GM23338 (cell line): Measurements from ENCODE around the gene PAQR4. TPM values are rescaled to one million over a fixed set of nuclear protein-coding genes. Genes with fewer than 3 reads are reported as not detected.
A peak's percentile ranks its signal among the peaks of the same experiment; 100 is the strongest.

Source experiments
- ATAC-seq: fragments of 200-7000 bp; cut with Tn5 transposase; 3 replicates; pipeline ENCODE4 v1.9.1; 2020
- DNase-seq: peaks from one replicate; pipeline ENCODE4 v3.0.0-alpha.2; 2015; ENCODE audit warnings: low spot score
- H2AFZ ChIP-seq: fragments of 200-600 bp; sonication (generic); 2 replicates; pipeline ENCODE4 v1.8.0; 2016; ENCODE audit warnings: antibody characterized with exemption, mild to moderate bottlenecking, moderate library complexity
- H3F3A ChIP-seq: fragments of 200-600 bp; sonication (generic); replicated peaks from 2 replicates; pipeline ENCODE4 v1.8.0; 2017; ENCODE audit warnings: antibody characterized with exemption, mixed run types, low read depth
- H3K27ac ChIP-seq: fragments of 200-600 bp; sonication (generic); 2 replicates; pipeline ENCODE4 v1.6.1; 2016; ENCODE audit warnings: low read depth
- H3K27me3 ChIP-seq: fragments of 200-600 bp; sonication (generic); 2 replicates; pipeline ENCODE4 v1.8.0; 2016; ENCODE audit warnings: mild to moderate bottlenecking, mixed run types, moderate library complexity; ENCODE audit not compliant: insufficient read depth
- H3K36me3 ChIP-seq: fragments of 200-600 bp; sonication (generic); 2 replicates; pipeline ENCODE4 v1.8.0; 2016; ENCODE audit warnings: mild to moderate bottlenecking; ENCODE audit not compliant: insufficient read depth
- H3K4me1 ChIP-seq: fragments of 200-600 bp; sonication (generic); 2 replicates; pipeline ENCODE4 v1.8.0; 2016; ENCODE audit warnings: mild to moderate bottlenecking, moderate library complexity; ENCODE audit not compliant: insufficient read depth
- H3K4me2 ChIP-seq: fragments of 200-600 bp; sonication (generic); 2 replicates; pipeline ENCODE4 v1.7.1; 2017; ENCODE audit warnings: mixed run types
- H3K4me3 ChIP-seq: fragments of 200-600 bp; sonication (generic); 2 replicates; pipeline ENCODE4 v1.6.1; 2016; ENCODE audit warnings: mixed run types
- H3K79me2 ChIP-seq: fragments of 200-600 bp; sonication (generic); replicated peaks from 2 replicates; pipeline ENCODE4 v1.8.0; 2017; ENCODE audit warnings: mild to moderate bottlenecking; ENCODE audit not compliant: insufficient read depth
- H3K9me2 ChIP-seq: fragments of 200-600 bp; sonication (generic); 2 replicates; pipeline ENCODE4 v1.8.0; 2017; ENCODE audit not compliant: insufficient read depth
- H4K20me1 ChIP-seq: fragments of 200-600 bp; sonication (generic); replicated peaks from 2 replicates; pipeline ENCODE4 v1.8.0; 2017; ENCODE audit warnings: mild to moderate bottlenecking; ENCODE audit not compliant: insufficient read depth
- H3K27ac Mint-ChIP-seq: 2 replicates; pipeline ENCODE4 v1.8.0; 2020; ENCODE audit warnings: inconsistent platforms, mild to moderate bottlenecking, moderate library complexity, mixed read lengths
- H3K27me3 Mint-ChIP-seq: 3 replicates; pipeline ENCODE4 v1.8.0; 2022; ENCODE audit warnings: low read depth, mild to moderate bottlenecking, moderate library complexity, mixed read lengths, inconsistent platforms; ENCODE audit not compliant: insufficient read depth, poor library complexity
- H3K36me3 Mint-ChIP-seq: 3 replicates; pipeline ENCODE4 v1.8.0; 2021; ENCODE audit warnings: low read depth, mild to moderate bottlenecking, inconsistent platforms, moderate library complexity, mixed read lengths
- H3K4me1 Mint-ChIP-seq: 3 replicates; pipeline ENCODE4 v1.8.0; 2020; ENCODE audit warnings: mild to moderate bottlenecking, inconsistent platforms, mixed read lengths
- H3K4me3 Mint-ChIP-seq: 3 replicates; pipeline ENCODE4 v1.8.0; 2021; ENCODE audit warnings: moderate library complexity, mild to moderate bottlenecking, inconsistent platforms, mixed read lengths
- H3K9me3 Mint-ChIP-seq: 3 replicates; pipeline ENCODE4 v1.8.0; 2020; ENCODE audit warnings: moderate library complexity, mild to moderate bottlenecking, inconsistent platforms, mixed read lengths
- CTCF ChIP-seq, 2 experiments: fragments of 200-600 bp in 1 of 2; sonication (generic) in 1 of 2; conservative IDR thresholded peaks; 2 replicates each; pipeline versions ENCODE4 v1.5.1 to v1.6.1; 2016 to 2017; ENCODE audit warnings: antibody characterized with exemption in 2 of 2, low read depth in 2 of 2, mild to moderate bottlenecking in 2 of 2, moderate library complexity in 1 of 2
- ETS1 ChIP-seq: IDR thresholded peaks from 2 replicates; pipeline ENCODE4 v1.6.1; 2016; ENCODE audit warnings: antibody characterized with exemption
- EZH2phosphoT487 ChIP-seq: fragments of 200-600 bp; sonication (generic); IDR thresholded peaks from one replicate; pipeline ENCODE4 v1.8.1; 2018; ENCODE audit warnings: antibody characterized with exemption; ENCODE audit not compliant: unreplicated experiment
- JUNB ChIP-seq: IDR thresholded peaks from one replicate; pipeline ENCODE4 v1.6.1; 2016; ENCODE audit warnings: antibody characterized with exemption; ENCODE audit not compliant: unreplicated experiment
- NANOG ChIP-seq: IDR thresholded peaks from 2 replicates; pipeline ENCODE4 v1.6.1; 2016; ENCODE audit warnings: antibody characterized with exemption, borderline replicate concordance
- POLR2AphosphoS5 ChIP-seq: IDR thresholded peaks from 2 replicates; pipeline ENCODE4 v1.6.1; 2016; ENCODE audit warnings: antibody characterized with exemption, low read depth
- STAT1 ChIP-seq: IDR thresholded peaks from one replicate; pipeline ENCODE4 v1.6.1; 2016; ENCODE audit warnings: antibody characterized with exemption; ENCODE audit not compliant: unreplicated experiment
- ZNF114 ChIP-seq: fragments of 250-450 bp; sonication (Bioruptor Pico); IDR thresholded peaks from 2 replicates; pipeline ENCODE4 v1.5.0; 2020; ENCODE audit warnings: mild to moderate bottlenecking, moderate library complexity
- ZNF331 ChIP-seq: fragments of 250-450 bp; sonication (Bioruptor Pico); IDR thresholded peaks from 2 replicates; pipeline ENCODE4 v1.5.0; 2020; ENCODE audit warnings: low read depth, mild to moderate bottlenecking, moderate library complexity
- ZNF462 ChIP-seq: fragments of 250-450 bp; sonication (Bioruptor Pico); IDR thresholded peaks from 2 replicates; pipeline ENCODE4 v1.5.0; 2020; ENCODE audit warnings: mild to moderate bottlenecking, moderate library complexity
- polyA plus RNA-seq: library from polyadenylated mRNA; unstranded; fragments of >200 nt; fragmentation: Nextera tagmentation; extraction: Ambion mirVana; gene quantifications from 2 replicates; pipeline ENCODE4 v1.2.1, GENCODE V29; 2016
- total RNA-seq: library from RNA; depleted of rRNA; stranded (reverse); fragments of >200 nt; shearing (Covaris generic); gene quantifications from 2 replicates; pipeline ENCODE4 v1.2.3, GENCODE V29; 2014

The PAQR4 gene
- total and polyA plus RNA-seq, 2 experiments from 2014 or later = 7.0 to 29.3 TPM

GRCh38 chr16:2933701-2934100, 35.4 kb upstream of the PAQR4 start:
- H3K4me2 ChIP-seq = no peak overlapping the region
- no peaks in the 10 kb centered on the region for H3K79me2 ChIP-seq
- H3K27ac ChIP-seq = no peak overlapping the region
- no peaks in the 10 kb centered on the region for H3F3A ChIP-seq
- H2AFZ ChIP-seq = no peak overlapping the region
- H3K36me3 ChIP-seq = no peaks in the 10 kb centered on the region
- Mint-ChIP-seq H3K4me3 (no peak overlapping the region), H3K9me3 (no peaks in the 10 kb centered on the region), H3K27ac (no peak overlapping the region), H3K36me3 (peaks cover 13% of the 10 kb centered on the region; the same call in 2 of the 3 replicates), H3K4me1 (peaks cover 7% of the 10 kb centered on the region), H3K27me3 (peaks cover 6% of the 10 kb centered on the region)
- H3K4me1 ChIP-seq = no peaks in the 10 kb centered on the region
- DNase-seq = no peak
- no peaks in the 10 kb centered on the region for H3K27me3 ChIP-seq
- no peak for ATAC-seq
- no peaks in the 10 kb centered on the region for H3K9me2 ChIP-seq
- no peak overlapping the region for H3K4me3 ChIP-seq
- no peaks in the 10 kb centered on the region; the same call in 1 of the 2 replicates for H4K20me1 ChIP-seq
- no peak for TF ChIP-seq POLR2AphosphoS5
- TF ChIP-seq ZNF331 (CRISPR knock-in tag) = no peak
- no peak for TF ChIP-seq STAT1
- TF ChIP-seq ZNF462 (CRISPR knock-in tag) = no peak
- no peak for TF ChIP-seq NANOG

- no peaks in the 10 kb centered on the region for H3K79me2 ChIP-seq
- H3K27ac Mint-ChIP-seq = peak overlapping the region; percentile 14
- DNase-seq (no peak), ATAC-seq (no peak)
- H3K4me1 Mint-ChIP-seq = peaks cover 4% of the 10 kb centered on the region; the same call in 1 of the 3 replicates
- peaks cover 6% of the 10 kb centered on the region for H3K27me3 Mint-ChIP-seq
- H3K9me3 Mint-ChIP-seq = no peaks in the 10 kb centered on the region
- no peaks in the 10 kb centered on the region; the same call in 1 of the 2 replicates for H4K20me1 ChIP-seq
- no peaks in the 10 kb centered on the region for H3F3A ChIP-seq
- H3K4me2 ChIP-seq = no peak overlapping the region
- no peaks in the 10 kb centered on the region for H3K27me3 ChIP-seq
- no peaks in the 10 kb centered on the region for H3K36me3 ChIP-seq
- H3K4me3 Mint-ChIP-seq = no peak overlapping the region; the same call in 2 of the 3 replicates
- peaks cover 15% of the 10 kb centered on the region; the same call in 2 of the 3 replicates for H3K36me3 Mint-ChIP-seq
- no peaks in the 10 kb centered on the region for H3K4me1 ChIP-seq
- no peaks in the 10 kb centered on the region for H3K9me2 ChIP-seq
- H3K4me3 ChIP-seq = no peak overlapping the region
- H3K27ac ChIP-seq = no peak overlapping the region
- no peak overlapping the region for H2AFZ ChIP-seq
- TF ChIP-seq ETS1 = no peak
- no peak for TF ChIP-seq JUNB
- no peak for TF ChIP-seq CTCF (conservative IDR thresholded peaks at IDR 0.05; ENCODE audit: low read depth in 2 of 2)
- TF ChIP-seq EZH2phosphoT487 = no peak
- no peak for TF ChIP-seq ZNF114
These were observed 34.7 kb upstream of the PAQR4 start for GRCh38 chr16:2934450-2934849.
